Esophagus muscularis mucosa (tissue), 4 donors: Measurements from ENCODE around the gene PLPPR3.
"Not testable (repeated sequence)": the region's sequence is repeated elsewhere in the genome, so short reads cannot be mapped to it uniquely, and the experiment has no call there.

Source experiments
- EP300 ChIP-seq: sonication (generic); formaldehyde crosslinking; IDR thresholded peaks from one replicate; pipeline ENCODE4 v1.6.1; 2017; ENCODE audit warnings: antibody characterized with exemption
- POLR2A ChIP-seq: fragments of 450-650 bp; IDR thresholded peaks from one replicate; pipeline ENCODE4 v1.6.1; 2017; ENCODE audit warnings: antibody characterized with exemption, moderate library complexity, mild to moderate bottlenecking, low read depth
- POLR2AphosphoS5 ChIP-seq, 2 donors: sonication (generic); formaldehyde crosslinking; IDR thresholded peaks; one replicate each; pipeline ENCODE4 v1.6.1; 2017; ENCODE audit warnings: antibody characterized with exemption in 2 of 2
- TF ChIP-seq, protein P1 (sequence below), 3 experiments: fragments of 200-600 bp in 2 of 3; fragments of 450-650 bp in 1 of 3; sonication (generic) in 2 of 3; IDR thresholded peaks; one replicate each; pipeline ENCODE4 v1.5.1; 2017 to 2019; ENCODE audit warnings: antibody characterized with exemption in 3 of 3, mild to moderate bottlenecking in 2 of 3, moderate library complexity in 1 of 3

DNA sequence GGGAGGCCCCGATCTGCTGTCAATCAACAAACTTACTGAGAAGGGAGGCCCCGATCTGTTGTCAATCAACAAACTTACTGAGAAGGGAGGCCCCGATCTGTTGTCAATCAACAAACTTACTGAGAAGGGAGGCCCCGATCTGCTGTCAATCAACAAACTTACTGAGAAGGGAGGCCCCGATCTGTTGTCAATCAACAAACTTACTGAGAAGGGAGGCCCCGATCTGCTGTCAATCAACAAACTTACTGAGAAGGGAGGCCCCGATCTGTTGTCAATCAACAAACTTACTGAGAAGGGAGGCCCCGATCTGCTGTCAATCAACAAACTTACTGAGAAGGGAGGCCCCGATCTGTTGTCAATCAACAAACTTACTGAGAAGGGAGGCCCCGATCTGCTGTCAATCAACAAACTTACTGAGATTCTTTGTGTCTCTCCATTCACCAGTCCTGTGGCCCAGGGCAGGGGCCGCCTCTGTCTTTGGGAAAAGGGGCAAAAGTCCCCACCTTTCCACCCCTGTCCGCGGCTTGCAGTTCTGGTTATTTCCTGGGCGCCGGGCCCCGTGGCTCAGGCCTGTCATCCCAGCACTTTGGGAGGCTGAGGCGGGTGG, 32.0 kb upstream of the PLPPR3 start:
- not testable (repeated sequence) for TF ChIP-seq EP300; POLR2A; POLR2AphosphoS5 (IDR thresholded peaks at IDR 0.05)
- TF ChIP-seq, protein P1, sequence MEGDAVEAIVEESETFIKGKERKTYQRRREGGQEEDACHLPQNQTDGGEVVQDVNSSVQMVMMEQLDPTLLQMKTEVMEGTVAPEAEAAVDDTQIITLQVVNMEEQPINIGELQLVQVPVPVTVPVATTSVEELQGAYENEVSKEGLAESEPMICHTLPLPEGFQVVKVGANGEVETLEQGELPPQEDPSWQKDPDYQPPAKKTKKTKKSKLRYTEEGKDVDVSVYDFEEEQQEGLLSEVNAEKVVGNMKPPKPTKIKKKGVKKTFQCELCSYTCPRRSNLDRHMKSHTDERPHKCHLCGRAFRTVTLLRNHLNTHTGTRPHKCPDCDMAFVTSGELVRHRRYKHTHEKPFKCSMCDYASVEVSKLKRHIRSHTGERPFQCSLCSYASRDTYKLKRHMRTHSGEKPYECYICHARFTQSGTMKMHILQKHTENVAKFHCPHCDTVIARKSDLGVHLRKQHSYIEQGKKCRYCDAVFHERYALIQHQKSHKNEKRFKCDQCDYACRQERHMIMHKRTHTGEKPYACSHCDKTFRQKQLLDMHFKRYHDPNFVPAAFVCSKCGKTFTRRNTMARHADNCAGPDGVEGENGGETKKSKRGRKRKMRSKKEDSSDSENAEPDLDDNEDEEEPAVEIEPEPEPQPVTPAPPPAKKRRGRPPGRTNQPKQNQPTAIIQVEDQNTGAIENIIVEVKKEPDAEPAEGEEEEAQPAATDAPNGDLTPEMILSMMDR (IDR thresholded peaks at IDR 0.05), result not testable (repeated sequence)
